ENCODE measurements around the gene CDC6.

The CDC6 gene

GRCh38 chr17:40310882-40311391, 23.3 kb downstream of the CDC6 start:
- DNase-seq (ENCODE audit: low read depth, low spot score) = peak; percentile 46

- peak; percentile 58 for DNase-seq (ENCODE audit: low read depth, low spot score)
Measured at GRCh38 chr17:40311575-40311974, 23.9 kb downstream of the CDC6 start.

- no peak for DNase-seq (ENCODE audit: low read depth, low spot score)
Measured at GRCh38 chr17:40312131-40312731, 24.6 kb downstream of the CDC6 start.

- DNase-seq (ENCODE audit: low read depth, low spot score) = no peak
Measured at GRCh38 chr17:40312893-40313667, 25.4 kb downstream of the CDC6 start.

- no peak for DNase-seq (ENCODE audit: low read depth, low spot score)
Measured at GRCh38 chr17:40313668-40314583, 26.2 kb downstream of the CDC6 start.

- peak; percentile 97 for DNase-seq (ENCODE audit: low read depth, low spot score)
Measured at GRCh38 chr17:40314584-40314956, 26.9 kb downstream of the CDC6 start.

- DNase-seq (ENCODE audit: low read depth, low spot score) = no peak
Measured at GRCh38 chr17:40315206-40315605, 27.5 kb downstream of the CDC6 start.

- no peak for DNase-seq (ENCODE audit: low read depth, low spot score)
Measured at GRCh38 chr17:40315678-40316570, 28.2 kb downstream of the CDC6 start.

GRCh38 chr17:40316571-40317344, 29.1 kb downstream of the CDC6 start:
- peak; percentile 85 for DNase-seq (ENCODE audit: low read depth, low spot score)

GRCh38 chr17:40317345-40317873, 29.7 kb downstream of the CDC6 start:
- DNase-seq (ENCODE audit: low read depth, low spot score) = peak; percentile 75

- peak; percentile 99 for DNase-seq (ENCODE audit: low read depth, low spot score)
Measured at GRCh38 chr17:40317880-40318829, 30.5 kb downstream of the CDC6 start.

GRCh38 chr17:40318830-40319391, 31.2 kb downstream of the CDC6 start:
- no peak for DNase-seq (ENCODE audit: low read depth, low spot score)

- DNase-seq (ENCODE audit: low read depth, low spot score) = no peak
Measured at GRCh38 chr17:40319651-40320540, 32.2 kb downstream of the CDC6 start.

- DNase-seq (ENCODE audit: low read depth, low spot score) = peak; percentile 40
Measured at GRCh38 chr17:40320756-40321523, 33.3 kb downstream of the CDC6 start.

- no peak for DNase-seq (ENCODE audit: low read depth, low spot score)
Measured at GRCh38 chr17:40321524-40321929, 33.8 kb downstream of the CDC6 start.

GRCh38 chr17:40321961-40322357, 34.3 kb downstream of the CDC6 start:
- DNase-seq (ENCODE audit: low read depth, low spot score) = peak; percentile 25

Measured in astrocyte of the hippocampus (primary cell).